MM.1S (cell line): Measurements from ENCODE around the gene NDUFA11.

Source experiments
- DNase-seq: peaks from one replicate; pipeline ENCODE4 v3.0.0-alpha.2; 2015
- H2AFZ ChIP-seq: fragments of 300-600 bp; sonication (generic); 2 replicates; pipeline ENCODE4 v1.6.0; 2016; ENCODE audit warnings: antibody characterized with exemption, low read length
- H3F3A ChIP-seq: fragments of 300-600 bp; sonication (generic); 2 replicates; pipeline ENCODE4 v1.6.1; 2016; ENCODE audit warnings: mild to moderate bottlenecking, antibody characterized with exemption, low read length, moderate library complexity, mixed read lengths; ENCODE audit not compliant: insufficient read depth
- H3K27ac ChIP-seq: fragments of 300-600 bp; sonication (generic); 2 replicates; pipeline ENCODE4 v1.5.1; 2016; ENCODE audit warnings: mild to moderate bottlenecking, low read length
- H3K27me3 ChIP-seq: fragments of 300-600 bp; sonication (generic); replicated peaks from 2 replicates; pipeline ENCODE4 v1.6.0; 2016; ENCODE audit warnings: low read length; ENCODE audit not compliant: insufficient read depth
- H3K36me3 ChIP-seq: fragments of 300-600 bp; sonication (generic); replicated peaks from 2 replicates; pipeline ENCODE4 v1.6.1; 2016; ENCODE audit warnings: mild to moderate bottlenecking, low read length, mixed read lengths; ENCODE audit not compliant: insufficient read depth
- H3K4me1 ChIP-seq: fragments of 300-600 bp; sonication (generic); 2 replicates; pipeline ENCODE4 v1.6.1; 2016; ENCODE audit warnings: low read length, mixed read lengths
- H3K4me2 ChIP-seq: fragments of 300-600 bp; sonication (generic); 2 replicates; pipeline ENCODE4 v1.6.0; 2016; ENCODE audit warnings: low read depth, low read length
- H3K4me3 ChIP-seq: fragments of 300-600 bp; sonication (generic); 2 replicates; pipeline ENCODE4 v1.5.1; 2016; ENCODE audit warnings: low read length, mixed read lengths
- H3K79me2 ChIP-seq: fragments of 300-600 bp; sonication (generic); 2 replicates; pipeline ENCODE4 v1.6.1; 2016; ENCODE audit warnings: mixed run types, low read length, mixed read lengths
- H3K9ac ChIP-seq: fragments of 300-600 bp; sonication (generic); 2 replicates; pipeline ENCODE4 v1.6.1; 2016; ENCODE audit warnings: low read length, mixed read lengths
- H3K9me2 ChIP-seq: fragments of 300-600 bp; sonication (generic); replicated peaks from 2 replicates; pipeline ENCODE4 v1.6.1; 2016; ENCODE audit warnings: mild to moderate bottlenecking, low read length, mixed read lengths; ENCODE audit not compliant: insufficient read depth
- H3K9me3 ChIP-seq: fragments of 300-600 bp; sonication (generic); replicated peaks from 2 replicates; pipeline ENCODE4 v1.6.1; 2016; ENCODE audit warnings: mild to moderate bottlenecking, low read length, mixed read lengths; ENCODE audit not compliant: insufficient read depth
- H4K20me1 ChIP-seq: fragments of 300-600 bp; sonication (generic); 2 replicates; pipeline ENCODE4 v1.6.1; 2016; ENCODE audit warnings: mild to moderate bottlenecking, low read length, moderate library complexity, mixed read lengths; ENCODE audit not compliant: insufficient read depth
- CTCF ChIP-seq: fragments of 300-600 bp; sonication (generic); IDR thresholded peaks from 2 replicates; pipeline ENCODE4 v1.5.1; 2016; ENCODE audit warnings: antibody characterized with exemption, low read length, mixed read lengths
- EZH2 ChIP-seq: fragments of 300-600 bp; sonication (generic); optimal IDR thresholded peaks from 2 replicates; pipeline ENCODE3; 2017; ENCODE audit warnings: low read depth, mild to moderate bottlenecking, antibody characterized with exemption, low read length, mixed read lengths
- EZH2phosphoT487 ChIP-seq: fragments of 300-600 bp; sonication (generic); IDR thresholded peaks from 2 replicates; pipeline ENCODE4 v1.6.1; 2018; ENCODE audit warnings: antibody characterized with exemption, low read length

NDUFA11 gene

GRCh38 chr19:5917431-5918107, 14.0 kb upstream of the NDUFA11 start:
- Histone ChIP-seq H3K4me1 (no peaks in the 10 kb centered on the region), H2AFZ (no peak overlapping the region), H3K9me2 (no peaks in the 10 kb centered on the region), H3F3A (no peaks in the 10 kb centered on the region), H3K4me2 (no peak overlapping the region), H3K9ac (no peak overlapping the region), H3K4me3 (no peak overlapping the region), H3K79me2 (no peaks in the 10 kb centered on the region), H3K27me3 (no peaks in the 10 kb centered on the region), H4K20me1 (no peaks in the 10 kb centered on the region), H3K27ac (no peak overlapping the region), H3K9me3 (no peaks in the 10 kb centered on the region), H3K36me3 (peaks cover 4% of the 10 kb centered on the region; the same call in 1 of the 2 replicates)
- DNase-seq: no peak
- TF ChIP-seq EZH2phosphoT487: no peak
- no peak for TF ChIP-seq EZH2

- H3K9ac ChIP-seq: no peak overlapping the region
Observed at GRCh38 chr19:5916181-5916708, 12.7 kb upstream of the NDUFA11 start.

GRCh38 chr19:5915782-5916165, 12.2 kb upstream of the NDUFA11 start:
- Histone ChIP-seq H3K36me3 (peaks cover 4% of the 10 kb centered on the region; the same call in 1 of the 2 replicates), H3K4me1 (no peaks in the 10 kb centered on the region), H3K9ac (no peak overlapping the region), H2AFZ (no peak overlapping the region), H3K4me2 (no peak overlapping the region), H3K27ac (no peak overlapping the region), H3K4me3 (no peak overlapping the region), H3K9me3 (no peaks in the 10 kb centered on the region), H3K27me3 (no peaks in the 10 kb centered on the region), H3F3A (no peaks in the 10 kb centered on the region), H4K20me1 (no peaks in the 10 kb centered on the region), H3K79me2 (no peaks in the 10 kb centered on the region), H3K9me2 (no peaks in the 10 kb centered on the region)
- TF ChIP-seq EZH2phosphoT487 (no peak), CTCF (no peak), EZH2 (no peak)
- no peak for DNase-seq

More at GRCh38 chr19:5916181-5916708, 12.7 kb upstream of the NDUFA11 start:
- no peaks in the 10 kb centered on the region for H3K9me2 ChIP-seq
- H3K4me2 ChIP-seq: no peak overlapping the region
- H3F3A ChIP-seq: no peaks in the 10 kb centered on the region
- H4K20me1 ChIP-seq: no peaks in the 10 kb centered on the region
- no peak overlapping the region for H2AFZ ChIP-seq
- no peaks in the 10 kb centered on the region for H3K4me1 ChIP-seq
- H3K4me3 ChIP-seq: no peak overlapping the region
- H3K9me3 ChIP-seq: no peaks in the 10 kb centered on the region
- TF ChIP-seq EZH2: no peak
- H3K79me2 ChIP-seq: no peaks in the 10 kb centered on the region
- DNase-seq: no peak
- H3K27ac ChIP-seq: no peak overlapping the region
- H3K36me3 ChIP-seq: peaks cover 4% of the 10 kb centered on the region; the same call in 1 of the 2 replicates
- H3K27me3 ChIP-seq: no peaks in the 10 kb centered on the region

GRCh38 chr19:5914946-5915781, 11.6 kb upstream of the NDUFA11 start:
- H3F3A ChIP-seq: no peaks in the 10 kb centered on the region
- no peak overlapping the region for H3K9ac ChIP-seq
- H3K36me3 ChIP-seq: peaks cover 4% of the 10 kb centered on the region; the same call in 1 of the 2 replicates
- H3K4me2 ChIP-seq: no peak overlapping the region
- no peaks in the 10 kb centered on the region for H3K4me1 ChIP-seq
- H3K27ac ChIP-seq: no peak overlapping the region
- H3K79me2 ChIP-seq: no peaks in the 10 kb centered on the region
- no peak overlapping the region for H3K4me3 ChIP-seq
- no peaks in the 10 kb centered on the region for H3K9me2 ChIP-seq
- no peak for TF ChIP-seq CTCF
- TF ChIP-seq EZH2: no peak
- no peak for TF ChIP-seq EZH2phosphoT487
- no peaks in the 10 kb centered on the region for H3K27me3 ChIP-seq
- H3K9me3 ChIP-seq: no peaks in the 10 kb centered on the region
- no peaks in the 10 kb centered on the region for H4K20me1 ChIP-seq
- no peak overlapping the region for H2AFZ ChIP-seq
- no peak for DNase-seq
